HG02885 (cell line): Measurements from ENCODE around the gene NPNT.

Experiments used
- ATAC-seq: cut with Tn5 transposase; IDR thresholded peaks from one replicate; pipeline ENCODE4 v1.9.1; 2021; ENCODE audit warnings: mild to moderate bottlenecking; ENCODE audit not compliant: unreplicated experiment, poor library complexity

Gene NPNT

DNA sequence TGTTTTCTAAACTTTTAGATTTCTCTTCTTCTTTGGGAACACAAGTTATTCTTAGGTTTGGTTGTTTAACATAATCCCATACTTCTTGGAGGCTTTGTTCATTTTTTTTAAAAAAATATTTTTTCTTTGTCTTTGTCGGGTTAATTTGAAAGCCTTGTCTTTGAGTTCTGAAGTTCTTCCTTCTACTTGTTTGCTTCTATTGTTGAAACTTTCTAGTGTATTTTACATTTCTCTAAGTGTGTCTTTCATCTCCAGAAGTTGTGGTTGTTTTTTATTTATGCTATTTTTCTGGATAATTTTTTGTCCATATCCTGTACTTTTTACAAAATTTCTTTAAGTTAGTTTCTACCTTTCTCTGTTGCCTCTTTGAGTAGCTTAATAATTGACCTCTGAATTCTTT lies 116.1 kb downstream of the NPNT start:
- no peak for ATAC-seq

DNA sequence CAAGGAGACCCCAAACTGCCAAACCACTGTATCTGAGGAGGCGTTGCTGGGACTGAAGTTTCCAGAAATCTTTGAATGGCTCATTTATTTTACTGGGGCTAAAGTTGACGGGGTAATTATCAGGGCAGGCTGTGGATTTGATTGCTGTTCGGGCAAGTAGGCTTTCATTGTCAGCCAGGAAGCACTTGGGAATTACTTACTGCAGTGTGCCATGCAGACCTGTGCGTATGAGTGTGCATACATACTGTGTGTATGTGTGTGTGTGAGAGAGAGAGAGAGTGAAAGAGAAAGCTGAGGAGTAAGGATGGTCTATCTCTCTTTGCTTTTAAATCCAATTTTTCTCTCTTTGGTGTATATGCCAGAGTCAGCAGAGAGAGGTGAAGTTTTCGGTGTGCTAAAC lies 122.7 kb downstream of the NPNT start:
- ATAC-seq = no peak

DNA sequence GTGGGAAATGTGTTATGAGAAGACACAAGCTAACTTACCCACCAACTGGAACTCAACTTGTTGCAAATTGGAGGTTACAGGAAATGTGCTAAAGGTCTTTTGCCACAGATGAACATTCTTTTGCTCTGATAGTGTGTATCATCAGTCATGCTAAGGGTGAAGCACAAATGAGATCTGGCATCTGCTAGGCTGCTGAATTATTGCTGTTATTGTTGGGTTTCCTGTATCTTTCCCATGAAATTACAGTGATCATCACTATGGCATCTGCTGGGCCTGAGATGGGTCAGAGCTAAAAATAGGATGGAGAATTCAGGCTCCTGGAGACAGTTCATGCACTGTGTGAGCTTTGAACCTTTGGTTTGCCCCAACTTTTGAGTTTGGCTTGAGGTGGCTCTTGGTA lies 124.5 kb downstream of the NPNT start:
- ATAC-seq = no peak
